Stimulated activated CD8-positive, alpha-beta memory T cell treated with anti-CD3 and anti-CD28 coated beads, Interleukin-15, amount 100 ng/mL, for 4 hours (primary cell): ENCODE data around the gene DNAJA3.

Experiments
- DNase-seq, 2 donors: peaks; one replicate each; pipeline ENCODE4 v3.0.0-alpha.2; 2020; ENCODE audit warnings: low read depth in 2 of 2

The DNAJA3 gene

DNA sequence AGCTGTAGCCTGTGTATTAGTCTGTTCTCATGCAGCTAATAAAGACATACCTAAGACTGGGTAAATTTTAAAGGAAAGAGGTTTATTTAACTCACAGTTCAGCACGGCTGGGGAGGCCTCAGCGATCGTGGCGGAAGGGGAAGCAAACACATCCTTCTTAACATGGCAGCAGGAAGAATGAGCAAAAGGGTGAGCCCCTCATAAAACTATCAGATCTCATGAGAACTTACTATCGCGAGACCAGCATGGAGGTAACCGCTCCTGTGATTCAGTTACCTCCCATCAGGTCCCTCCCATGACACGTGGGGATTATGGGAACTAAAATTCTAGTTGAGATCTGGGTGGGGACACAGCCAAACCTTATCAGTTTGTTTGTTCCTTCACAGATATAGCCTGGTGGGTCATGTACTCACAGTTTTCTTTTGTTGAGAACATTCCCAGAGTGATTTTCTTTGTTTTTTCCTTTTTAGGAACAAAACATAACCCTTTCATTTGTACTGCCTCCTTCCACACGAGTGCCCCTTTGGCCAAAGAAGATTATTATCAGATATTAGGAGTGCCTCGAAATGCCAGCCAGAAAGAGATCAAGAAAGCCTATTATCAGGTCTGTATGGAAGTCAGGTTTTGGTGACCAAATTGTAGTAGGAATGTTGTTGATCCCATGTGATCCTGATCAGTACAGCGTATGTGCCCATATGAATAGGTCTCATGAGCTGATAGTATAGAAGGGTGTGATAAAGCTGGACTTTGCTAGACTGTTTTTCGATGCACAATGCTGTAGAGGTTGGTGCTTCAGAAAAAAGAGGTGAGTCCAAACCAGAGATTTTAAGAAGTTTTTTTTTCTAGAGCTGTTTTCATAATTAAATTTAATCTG, 8.5 kb downstream of the DNAJA3 start:
- DNase-seq, result no peak

DNA sequence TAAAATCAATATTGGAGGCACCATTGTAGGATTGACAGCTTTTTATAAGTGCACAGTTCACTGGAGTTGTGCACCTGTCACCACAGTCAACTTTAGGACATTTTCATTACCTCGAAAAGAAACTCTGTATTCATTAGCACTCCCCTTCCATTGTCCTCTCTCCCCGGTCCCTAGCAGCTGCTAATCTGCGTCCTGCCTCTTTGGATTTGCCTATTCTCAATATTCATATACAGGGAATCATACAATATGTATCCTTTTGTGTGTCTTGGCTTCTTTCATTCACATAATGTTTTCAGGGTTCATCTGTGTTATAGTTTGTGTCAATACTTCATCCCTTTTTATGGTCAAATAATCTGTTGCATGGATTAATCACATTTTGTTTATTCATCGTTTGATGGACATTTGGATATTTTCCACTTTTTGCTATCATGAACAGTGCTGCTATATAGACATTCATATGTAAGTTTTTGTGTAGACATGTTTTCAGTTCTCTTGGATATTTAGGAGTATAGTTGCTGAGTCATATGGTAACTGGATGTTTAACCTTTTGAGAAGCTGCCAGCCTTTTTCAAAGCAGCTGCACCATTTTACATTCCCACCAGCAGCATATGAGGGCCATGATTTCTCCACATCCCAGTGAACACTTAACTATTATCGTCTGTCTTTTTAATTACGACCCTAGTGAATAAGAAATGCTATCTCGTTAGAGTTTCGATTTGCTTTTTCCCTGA, 9.8 kb downstream of the DNAJA3 start:
- no peak for DNase-seq

DNA sequence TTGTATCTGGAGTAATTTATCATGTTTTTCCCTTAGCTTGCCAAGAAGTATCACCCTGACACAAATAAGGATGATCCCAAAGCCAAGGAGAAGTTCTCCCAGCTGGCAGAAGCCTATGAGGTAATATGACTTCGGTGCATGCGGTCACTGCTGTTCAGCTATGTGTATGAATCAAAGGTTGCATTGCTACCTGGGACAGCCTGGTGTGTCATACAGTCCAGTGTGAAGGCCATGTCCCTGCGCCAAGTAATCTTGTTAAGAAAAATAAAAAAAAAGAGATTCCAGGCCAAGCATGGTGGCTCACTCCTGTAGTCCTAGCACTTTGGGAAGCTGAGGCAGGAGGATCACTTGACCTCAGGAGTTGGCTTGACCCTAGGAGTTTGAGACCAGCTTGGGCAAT, 11.7 kb downstream of the DNAJA3 start:
- DNase-seq, result no peak

DNA sequence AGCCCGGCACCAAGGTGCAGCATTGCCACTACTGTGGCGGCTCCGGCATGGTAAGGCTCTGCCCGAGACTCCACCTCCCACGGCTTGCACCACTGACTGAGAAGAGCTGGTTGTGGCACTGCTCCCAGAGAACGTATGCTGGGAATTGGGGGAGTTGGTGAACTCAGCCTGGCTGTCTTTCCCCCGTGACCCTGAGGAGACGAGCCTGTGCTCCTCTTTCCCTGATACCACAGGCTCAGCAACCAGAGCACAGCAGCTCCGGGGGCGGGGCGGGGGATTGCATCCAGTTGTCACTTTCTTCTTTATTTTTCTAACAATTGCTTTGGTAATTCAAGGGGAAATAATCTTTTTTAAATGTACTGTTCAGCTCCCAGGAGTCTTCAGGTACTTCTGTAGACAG, 16.7 kb downstream of the DNAJA3 start:
- DNase-seq, result no peak

DNA sequence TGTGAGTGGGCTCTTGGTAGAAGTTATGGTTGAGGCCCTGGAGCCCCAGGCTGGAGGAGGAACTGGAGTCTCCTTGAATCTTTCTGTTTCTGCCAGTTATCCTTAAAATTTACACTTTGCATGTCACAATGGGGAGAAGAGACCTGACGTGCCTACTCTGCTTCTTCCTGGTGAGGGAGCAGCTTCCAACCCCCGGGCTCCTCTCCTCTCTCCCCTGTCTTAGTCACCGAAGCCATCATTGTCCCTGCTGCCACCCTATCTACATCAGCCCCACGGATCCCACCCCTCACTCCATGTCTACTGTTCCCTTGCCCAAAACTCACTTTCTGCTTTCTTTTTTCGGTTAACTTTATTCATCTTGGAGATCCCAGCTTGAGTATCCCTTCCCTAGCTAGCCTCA, 17.6 kb downstream of the DNAJA3 start:
- no peak for DNase-seq

DNA sequence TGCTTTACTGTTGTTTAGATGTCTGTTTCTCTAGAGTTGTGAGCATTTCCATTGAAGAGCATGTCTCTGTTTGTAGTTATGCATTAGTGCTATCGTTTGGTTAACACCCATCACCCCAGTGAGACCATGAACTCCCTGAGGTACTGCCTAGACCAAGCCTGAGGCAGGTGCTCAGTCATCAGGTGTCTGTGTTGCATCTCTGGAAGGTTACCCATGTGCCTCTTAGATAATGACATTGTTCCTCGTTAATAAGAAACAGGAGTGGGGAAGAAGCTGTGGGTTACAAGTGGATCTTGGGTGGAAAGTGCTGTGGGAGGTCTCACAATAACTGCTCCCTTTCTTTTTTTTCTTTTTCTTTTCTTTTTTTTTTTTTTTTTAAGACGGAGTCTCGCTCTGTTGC, 18.3 kb downstream of the DNAJA3 start:
- DNase-seq, result no peak

DNA sequence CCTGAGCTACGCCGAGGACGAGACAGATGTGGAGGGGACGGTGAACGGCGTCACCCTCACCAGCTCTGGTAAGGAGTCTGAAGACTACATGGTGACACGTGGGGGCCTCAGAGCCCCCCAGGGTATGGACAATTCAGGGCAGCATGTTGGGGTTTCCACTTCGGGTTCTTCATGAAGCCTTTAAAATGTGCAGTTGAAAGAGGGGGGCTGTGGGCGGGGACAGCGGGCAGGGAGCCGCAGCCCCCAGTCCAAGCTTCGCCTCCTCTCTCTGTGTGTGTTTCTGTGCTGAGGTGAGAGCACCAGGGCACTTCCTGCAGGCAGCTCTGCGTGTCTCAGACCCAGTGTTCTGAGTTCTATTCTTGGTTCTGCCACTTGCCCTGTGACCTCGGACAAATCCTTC, 24.8 kb downstream of the DNAJA3 start:
- DNase-seq, result no peak

DNA sequence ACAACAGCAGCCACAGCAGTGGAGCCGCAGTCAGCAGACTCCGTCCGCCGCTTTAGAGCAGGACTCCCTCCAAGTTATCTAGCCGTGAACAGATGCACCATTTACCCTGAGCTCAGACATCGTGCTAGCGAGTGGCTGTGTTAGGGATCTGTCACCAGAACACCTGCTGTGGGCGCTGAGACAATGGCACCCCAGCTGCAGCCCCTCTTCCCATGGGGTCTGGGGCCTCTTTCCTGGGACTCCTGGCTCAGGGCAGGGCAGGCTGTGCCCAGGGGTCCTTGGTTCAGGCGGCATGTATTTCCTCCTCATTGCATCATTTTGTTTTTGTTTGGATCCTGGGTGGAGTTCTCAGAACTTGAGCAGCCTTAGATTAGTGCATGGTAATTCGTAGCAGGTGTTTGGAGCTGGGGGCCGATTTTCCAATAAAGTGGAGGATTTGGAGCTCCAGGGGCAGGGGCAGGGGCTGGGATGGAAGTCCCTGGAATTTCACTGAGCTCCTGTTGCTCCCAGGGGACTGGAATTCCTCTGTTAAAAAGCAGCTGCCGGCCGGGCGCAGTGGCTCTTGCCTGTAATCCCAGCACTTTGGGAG, 25.4 kb downstream of the DNAJA3 start:
- no peak for DNase-seq

DNA sequence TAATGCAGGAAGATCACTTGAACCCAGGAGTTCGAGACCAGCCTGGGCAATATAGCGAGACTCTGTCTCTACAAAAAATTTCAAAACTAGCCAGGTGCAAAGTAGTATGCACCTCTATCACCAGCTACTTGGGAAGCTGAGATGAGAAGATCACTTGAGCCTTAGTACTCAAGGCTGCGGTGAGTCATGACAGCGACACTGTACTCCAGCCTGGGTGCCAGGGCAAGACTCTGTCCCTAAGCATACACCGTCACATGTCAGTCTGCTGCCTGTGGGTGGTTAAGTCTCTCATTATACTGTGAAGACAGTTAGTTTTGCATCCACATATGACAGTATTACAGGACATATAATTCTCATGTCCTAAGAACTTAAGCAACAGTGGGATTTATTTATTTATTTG, 27.0 kb downstream of the DNAJA3 start:
- DNase-seq, result no peak

DNA sequence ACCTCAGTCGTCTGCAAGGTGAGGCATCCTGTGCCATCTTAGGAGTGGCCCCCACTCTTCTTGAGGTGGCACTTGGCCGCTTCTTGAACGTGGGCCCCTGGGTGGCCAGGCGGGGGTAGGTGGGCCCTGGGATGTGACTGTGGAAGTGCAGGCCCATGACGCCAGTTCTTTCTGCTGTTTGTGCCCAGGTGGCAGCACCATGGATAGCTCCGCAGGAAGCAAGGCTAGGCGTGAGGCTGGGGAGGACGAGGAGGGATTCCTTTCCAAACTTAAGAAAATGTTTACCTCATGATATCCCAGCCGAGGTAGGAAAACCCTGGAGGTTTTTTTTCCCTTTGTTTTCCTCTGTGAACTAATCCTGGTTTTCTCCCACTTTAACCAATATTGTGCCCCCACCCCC, 29.0 kb downstream of the DNAJA3 start:
- no peak for DNase-seq

DNA sequence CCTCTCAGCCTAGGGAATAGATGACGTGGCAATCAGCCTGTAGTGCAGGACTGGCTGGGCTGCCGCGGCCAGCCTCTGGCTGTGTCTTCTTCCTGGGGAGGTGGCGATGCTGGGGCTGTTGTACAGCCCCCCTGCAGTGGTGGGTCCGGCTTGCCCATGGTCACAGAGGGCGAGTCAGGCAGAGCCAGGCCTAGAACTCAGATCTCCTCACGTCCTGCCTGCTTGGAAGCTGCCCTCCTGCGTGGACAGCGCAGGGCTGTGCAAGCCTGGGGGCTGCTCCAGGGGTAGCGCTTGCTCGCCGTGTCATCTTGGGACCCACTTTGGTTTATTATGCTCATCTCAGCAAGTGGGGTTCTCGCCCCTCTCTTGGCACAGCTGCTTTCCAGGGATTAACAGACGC, 29.4 kb downstream of the DNAJA3 start:
- DNase-seq, result no peak

DNA sequence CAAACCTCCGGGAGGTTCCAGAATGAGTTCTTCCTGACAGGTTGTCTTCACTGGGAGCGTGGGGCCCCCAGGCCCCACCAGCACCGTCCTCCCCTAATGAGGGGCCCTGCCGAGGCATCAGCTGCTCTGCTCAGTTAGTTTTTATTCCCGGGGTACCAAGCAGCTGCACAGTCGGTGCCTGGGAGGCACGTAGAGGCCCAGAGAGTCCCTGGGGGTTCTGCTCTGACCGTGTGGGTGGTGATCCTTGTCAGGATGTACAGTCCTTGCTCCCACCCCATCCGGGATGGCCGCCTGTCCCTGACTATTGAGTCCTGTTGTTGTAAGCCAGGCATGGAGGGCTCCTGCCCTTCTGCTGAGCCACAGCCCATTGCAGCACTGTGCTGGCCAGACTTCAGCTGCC, 30.3 kb downstream of the DNAJA3 start:
- no peak for DNase-seq

DNA sequence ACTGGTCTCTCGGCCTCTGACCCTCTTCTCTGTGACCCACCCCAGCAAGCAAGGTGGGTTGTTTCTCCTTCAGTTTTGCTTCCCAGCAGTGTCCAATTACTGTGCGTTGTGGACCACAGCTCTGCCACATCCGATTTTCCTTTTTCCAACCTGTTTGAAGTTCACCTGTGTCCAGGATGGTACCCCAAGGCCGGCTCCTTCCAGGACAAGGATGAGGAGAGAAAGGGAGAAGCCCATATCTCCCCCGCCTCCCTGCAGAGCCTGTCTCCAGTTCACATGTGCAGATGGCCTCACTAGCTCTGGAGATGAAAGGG, 35.2 kb downstream of the DNAJA3 start:
- no peak for DNase-seq

DNA sequence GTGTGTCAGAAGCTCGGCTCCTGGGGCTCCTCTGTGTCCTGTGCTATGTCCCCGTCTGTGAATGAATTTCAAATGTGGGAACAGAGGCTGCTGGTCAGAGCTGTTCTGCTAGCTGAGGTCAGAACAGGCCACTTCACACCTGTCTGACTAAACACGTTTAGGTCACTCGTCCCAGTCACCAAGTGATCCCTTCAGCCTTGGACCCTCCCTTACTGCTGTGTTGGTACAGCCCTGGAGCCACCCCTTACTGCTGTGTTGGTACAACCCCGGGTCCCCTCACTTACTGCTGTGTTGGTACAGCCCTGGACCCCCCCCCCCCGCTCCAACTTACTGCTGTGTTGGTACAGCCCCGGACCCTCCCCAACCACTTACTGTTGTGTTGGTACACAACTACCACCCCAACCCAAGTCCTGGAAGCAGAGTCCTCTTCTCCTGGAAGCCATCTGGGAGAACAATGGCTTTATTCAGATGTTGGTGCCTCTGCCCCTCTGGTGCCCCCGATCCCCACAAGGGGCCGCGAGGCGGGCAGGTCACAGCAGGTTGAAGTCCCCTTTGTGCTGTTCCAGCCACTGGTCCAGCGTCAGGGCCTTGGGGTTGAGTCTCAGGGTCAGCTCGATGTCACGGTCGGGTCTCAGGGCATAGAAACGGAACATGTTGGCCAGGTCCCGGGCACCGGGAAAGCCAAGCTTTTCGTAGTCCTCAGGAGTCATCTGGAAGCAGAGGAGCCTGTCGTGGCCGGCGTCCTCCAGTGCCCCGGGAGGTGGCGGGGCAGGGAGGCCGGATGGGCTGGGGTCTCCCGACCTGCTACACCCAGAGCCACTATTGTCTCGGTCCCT, 35.8 kb downstream of the DNAJA3 start:
- no peak for DNase-seq

DNA sequence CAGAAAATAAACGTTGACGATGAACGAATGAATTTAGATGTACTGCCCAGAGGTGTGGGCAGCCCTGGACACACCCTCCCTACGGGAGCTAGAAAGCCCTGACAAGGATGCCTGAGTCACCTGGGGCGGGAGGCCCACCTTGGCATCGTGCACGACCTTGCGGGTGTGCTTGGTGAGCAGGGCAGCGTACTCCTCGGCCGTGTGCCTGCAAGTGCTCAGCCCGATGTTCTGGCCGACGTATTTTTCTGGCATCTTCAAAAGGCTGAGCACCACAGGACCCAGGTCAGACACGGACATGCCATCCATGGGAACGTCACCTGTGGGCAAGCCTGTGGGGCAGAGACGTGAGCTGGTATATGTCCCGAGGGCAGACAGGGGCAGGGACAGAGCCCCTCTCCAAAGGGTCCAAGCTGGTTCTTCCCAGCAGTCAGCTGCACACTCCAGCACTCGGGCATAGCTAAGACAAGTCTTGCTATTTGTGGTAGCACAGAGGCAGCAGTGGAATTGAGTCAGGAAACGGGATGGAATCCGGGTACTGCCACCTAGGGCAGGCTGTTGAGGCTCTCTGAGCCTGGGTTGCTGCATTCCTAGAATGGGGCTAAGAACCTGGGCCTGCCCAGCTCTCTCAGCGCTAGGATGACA, 38.0 kb downstream of the DNAJA3 start:
- DNase-seq, result no peak

DNA sequence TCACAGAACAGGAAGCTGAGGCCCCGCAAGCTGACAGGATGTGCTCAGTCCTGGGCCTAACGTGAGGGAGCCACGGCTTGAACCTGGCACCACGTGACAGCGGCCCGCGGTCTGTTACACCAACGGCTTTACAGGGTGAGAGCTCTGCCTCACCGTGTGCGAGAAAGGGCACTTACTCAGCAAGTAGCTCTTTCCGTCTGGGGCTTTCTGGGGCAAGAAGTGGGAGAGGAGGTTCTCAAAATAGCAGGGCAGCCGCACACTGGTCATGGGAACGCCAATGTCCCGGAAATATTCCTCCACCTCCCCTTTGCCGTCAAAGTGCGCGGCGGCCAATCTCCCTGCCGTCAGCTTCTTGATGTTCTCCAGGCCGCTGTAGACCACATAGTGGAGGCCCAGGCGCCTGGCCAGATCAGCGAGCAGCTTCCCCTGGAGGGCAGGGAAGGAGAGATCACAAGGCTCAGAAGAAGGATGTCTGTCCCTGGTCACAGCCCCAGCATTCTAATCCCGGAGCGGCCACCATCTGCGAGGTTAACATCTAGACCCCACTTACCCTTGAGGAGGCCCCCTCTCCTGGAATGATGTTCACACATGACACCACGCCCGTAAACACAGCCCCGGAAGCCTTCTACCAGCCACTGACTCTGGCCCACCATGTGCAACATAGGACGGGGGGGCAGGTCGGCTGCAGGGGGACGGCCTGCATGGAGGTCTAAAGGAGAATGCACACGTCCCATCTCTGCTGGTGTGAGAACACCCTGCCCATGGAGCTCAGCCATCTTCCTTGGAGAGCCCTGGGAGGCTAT, 40.5 kb downstream of the DNAJA3 start:
- peak; percentile 47 to 50 for DNase-seq

DNA sequence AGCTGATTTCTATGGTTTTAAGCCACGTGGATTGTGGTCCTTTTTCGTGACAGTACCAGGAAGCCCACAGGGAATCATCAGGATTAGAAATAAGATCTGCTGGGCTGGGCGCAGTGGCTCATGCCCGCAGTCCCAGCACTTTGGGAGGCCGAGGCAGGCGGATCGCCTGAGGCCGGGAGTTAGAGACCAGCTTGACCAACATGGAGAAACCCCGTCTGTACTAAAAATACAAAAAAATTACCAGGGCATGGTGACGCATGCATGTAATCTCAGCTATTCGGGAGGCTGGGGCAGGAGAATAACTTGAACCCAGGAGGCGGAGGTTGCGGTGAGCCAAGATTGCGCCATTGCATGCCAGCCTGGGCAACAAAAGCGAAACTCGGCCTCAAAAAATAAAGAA, 42.2 kb downstream of the DNAJA3 start:
- DNase-seq, result no peak

DNA sequence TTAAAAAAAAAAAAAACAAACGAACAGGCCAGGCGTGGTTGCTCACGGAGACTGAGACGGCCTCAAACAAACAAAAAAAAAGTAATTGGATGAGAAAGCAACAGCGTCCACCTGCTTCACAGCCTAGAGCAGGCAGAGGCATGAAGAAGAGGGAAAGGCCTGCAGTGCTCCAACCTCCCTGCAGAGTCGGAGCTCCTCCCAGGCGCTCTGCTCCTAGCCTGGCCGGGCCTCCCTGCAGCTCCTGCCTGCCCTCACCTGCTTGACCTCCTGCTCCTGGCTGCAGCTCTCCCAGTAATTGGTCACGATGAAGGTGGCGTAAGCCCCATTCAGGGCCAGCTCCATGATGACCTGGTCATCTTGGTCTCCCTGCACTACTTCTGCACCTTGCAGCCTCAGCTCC, 43.3 kb downstream of the DNAJA3 start:
- no peak for DNase-seq

DNA sequence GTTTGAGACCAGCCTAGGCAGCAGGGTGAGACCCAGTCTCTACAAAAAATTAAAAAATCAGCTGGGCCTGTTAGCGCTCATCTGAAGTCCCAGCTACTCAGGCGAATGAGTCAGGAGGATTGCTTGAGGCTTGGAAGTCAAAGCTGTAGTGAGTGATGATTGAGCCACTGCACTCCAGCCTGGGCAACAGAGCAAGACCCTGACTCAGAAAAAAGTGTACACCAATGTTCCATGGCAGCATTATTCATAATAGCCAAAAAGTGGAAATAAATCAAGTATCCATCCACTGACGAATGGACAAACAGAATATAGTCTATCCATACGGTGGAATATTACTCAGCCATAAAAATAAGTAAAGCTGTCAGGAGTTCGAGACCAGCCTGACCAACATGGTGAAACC, 46.2 kb downstream of the DNAJA3 start:
- no peak for DNase-seq

DNA sequence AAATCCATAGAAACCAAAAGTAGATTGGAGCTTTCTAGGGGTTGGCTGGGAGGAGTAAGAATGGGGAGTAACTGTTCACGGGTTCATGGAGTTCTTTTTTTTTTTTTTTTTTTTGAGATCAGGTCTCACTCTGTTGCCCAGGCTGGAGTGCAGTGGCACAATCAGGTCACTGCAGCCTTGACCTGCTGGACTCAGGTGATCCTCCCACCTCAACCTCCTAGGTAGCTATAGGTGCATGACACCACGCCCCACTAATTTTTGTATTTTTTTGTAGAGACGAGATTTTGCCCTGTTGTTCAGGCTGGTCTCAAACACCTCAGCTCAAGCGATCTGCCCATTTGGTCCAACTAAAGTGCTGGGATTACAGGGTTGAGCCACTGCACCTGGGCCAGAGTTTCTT, 47.2 kb downstream of the DNAJA3 start:
- no peak for DNase-seq
